Measurements from ENCODE around the gene PPP1R36.
"Not testable (repeated sequence)": the region's sequence is repeated elsewhere in the genome, so short reads cannot be mapped to it uniquely, and the experiment has no call there.

The PPP1R36 gene

GRCh38 chr14:64515053-64515452, 34.7 kb upstream of the PPP1R36 start:
- CTCF ChIA-PET: interaction anchor here (0.8 to 2.1 kb wide), 5 partner anchors 11 to 85 kb away, joined by 3 to 8 read pairs (median 6); partner anchors contain the start of gene HSPA2
- TF ChIP-seq CTCF (IDR thresholded peaks at IDR 0.05; ENCODE audit: control extremely low read depth, extremely low read depth, low read depth, missing control alignments): no peak
- POLR2A ChIA-PET: interaction anchor here (0.7 kb wide), 1 partner anchor 13 kb away, joined by 3 read pairs; no protein-coding TSS in a partner anchor
- no peak for DNase-seq (ENCODE audit: extremely low spot score)

- CTCF ChIA-PET: interaction anchor here (0.8 kb wide), 1 partner anchor 17 kb away, joined by 3 read pairs; no protein-coding TSS in a partner anchor
- POLR2A ChIA-PET: interaction anchor here (1.4 kb wide), 1 partner anchor 23 kb away, joined by 3 read pairs; the partner anchor contains the start of gene HSPA2
- DNase-seq (ENCODE audit: extremely low spot score): no peak
Observed at GRCh38 chr14:64516969-64517368, 32.8 kb upstream of the PPP1R36 start.

GRCh38 chr14:64517667-64518066, 32.1 kb upstream of the PPP1R36 start:
- DNase-seq (ENCODE audit: extremely low spot score); POLR2A ChIA-PET: not testable (repeated sequence)
- CTCF ChIA-PET: interaction anchor here (0.8 kb wide), 1 partner anchor 16 kb away, joined by 3 read pairs; no protein-coding TSS in a partner anchor

More at GRCh38 chr14:64516969-64517368, 32.8 kb upstream of the PPP1R36 start:
- TF ChIP-seq CTCF (IDR thresholded peaks at IDR 0.05; ENCODE audit: control extremely low read depth, extremely low read depth, low read depth, missing control alignments): no peak

GRCh38 chr14:64518229-64518628, 31.5 kb upstream of the PPP1R36 start:
- no peak for DNase-seq (ENCODE audit: extremely low spot score)
- CTCF ChIA-PET: no interaction called here
- POLR2A ChIA-PET: interaction anchor here (0.7 kb wide), 1 partner anchor 190 kb away, joined by 5 read pairs; no protein-coding TSS in a partner anchor
- TF ChIP-seq CTCF (IDR thresholded peaks at IDR 0.05; ENCODE audit: control extremely low read depth, extremely low read depth, low read depth, missing control alignments): no peak

- POLR2A ChIA-PET: no interaction called here
- DNase-seq (ENCODE audit: extremely low spot score): no peak
- no peak for TF ChIP-seq CTCF (IDR thresholded peaks at IDR 0.05; ENCODE audit: control extremely low read depth, extremely low read depth, low read depth, missing control alignments)
- CTCF ChIA-PET: interaction anchor here (0.9 to 7.6 kb wide), 3 partner anchors 10 to 51 kb away, joined by 4 to 56 read pairs (median 6); no protein-coding TSS in a partner anchor
Observed at GRCh38 chr14:64520699-64521098, 29.1 kb upstream of the PPP1R36 start.

GRCh38 chr14:64522591-64523355, 27.0 kb upstream of the PPP1R36 start:
- TF ChIP-seq CTCF (IDR thresholded peaks at IDR 0.05; ENCODE audit: control extremely low read depth, extremely low read depth, low read depth, missing control alignments): no peak
- CTCF ChIA-PET: interaction anchor here (1.0 to 7.6 kb wide), 3 partner anchors 11 to 17 kb away, joined by 3 to 56 read pairs (median 5); partner anchors contain the start of gene HSPA2
- POLR2A ChIA-PET: interaction anchor here (0.7 kb wide), 1 partner anchor 18 kb away, joined by 3 read pairs; the partner anchor contains the start of gene HSPA2
- no peak for DNase-seq (ENCODE audit: extremely low spot score)

- no peak for DNase-seq (ENCODE audit: extremely low spot score)
Observed at GRCh38 chr14:64525354-64525753, 24.4 kb upstream of the PPP1R36 start.

More at GRCh38 chr14:64525354-64525753, 24.4 kb upstream of the PPP1R36 start:
- ChIA-PET POLR2A (no interaction called here), CTCF (interaction anchor here (1.5 to 7.6 kb wide), 3 partner anchors 10 to 14 kb away, joined by 5 to 56 read pairs (median 8); no protein-coding TSS in a partner anchor)
- no peak for TF ChIP-seq CTCF (IDR thresholded peaks at IDR 0.05; ENCODE audit: control extremely low read depth, extremely low read depth, low read depth, missing control alignments)

Measured in GM10248 (cell line).